Iris pigment epithelial cell (primary cell): ENCODE data around the gene C1QL1.

Experiments
- DNase-seq: peaks from one replicate; pipeline ENCODE4 v3.0.0-alpha.2; 2011; ENCODE audit warnings: low read depth

Gene C1QL1

GRCh38 chr17:44930667-44931066 is 37.4 kb downstream of the C1QL1 start:
- DNase-seq: no peak

DNA sequence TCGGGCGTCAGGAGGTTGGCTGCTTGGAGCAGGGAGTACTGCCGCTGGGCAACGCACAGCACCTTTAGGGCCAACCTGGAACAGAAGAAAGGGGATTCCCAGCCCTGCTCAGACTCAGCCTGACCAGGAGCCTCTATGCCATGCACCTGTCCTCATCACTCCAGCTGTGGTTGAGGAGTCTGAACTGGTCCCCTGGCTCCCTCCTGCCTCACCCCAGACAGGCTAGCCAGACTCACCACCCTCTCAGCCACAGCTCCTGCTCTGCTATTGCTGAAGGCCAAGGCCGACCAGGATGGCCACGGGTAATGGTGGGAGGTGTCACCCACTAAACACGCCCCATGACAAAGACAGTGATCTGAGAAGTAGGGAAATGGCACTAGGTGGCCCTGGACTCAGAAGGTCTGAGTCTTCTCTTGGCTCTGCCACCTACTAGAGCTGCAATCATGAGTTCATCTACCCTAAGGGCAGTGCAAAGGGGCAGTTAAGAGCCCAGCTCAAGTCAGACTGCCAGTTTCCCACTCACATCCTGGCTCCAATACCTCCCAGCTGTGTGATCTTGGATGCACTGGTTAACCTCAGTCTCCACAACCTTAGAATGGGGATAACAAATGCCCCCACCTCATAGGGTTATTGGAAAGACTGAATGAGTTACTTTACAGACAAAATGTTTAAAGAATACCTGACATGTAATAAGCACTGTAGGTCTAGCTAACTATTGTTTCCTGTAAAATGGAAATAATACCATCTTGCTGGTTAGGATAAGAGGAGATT is 39.0 kb downstream of the C1QL1 start:
- DNase-seq: no peak

GRCh38 chr17:44928136-44928535 is 40.0 kb downstream of the C1QL1 start:
- DNase-seq: no peak

GRCh38 chr17:44927696-44928095 is 40.4 kb downstream of the C1QL1 start:
- DNase-seq: no peak

DNA sequence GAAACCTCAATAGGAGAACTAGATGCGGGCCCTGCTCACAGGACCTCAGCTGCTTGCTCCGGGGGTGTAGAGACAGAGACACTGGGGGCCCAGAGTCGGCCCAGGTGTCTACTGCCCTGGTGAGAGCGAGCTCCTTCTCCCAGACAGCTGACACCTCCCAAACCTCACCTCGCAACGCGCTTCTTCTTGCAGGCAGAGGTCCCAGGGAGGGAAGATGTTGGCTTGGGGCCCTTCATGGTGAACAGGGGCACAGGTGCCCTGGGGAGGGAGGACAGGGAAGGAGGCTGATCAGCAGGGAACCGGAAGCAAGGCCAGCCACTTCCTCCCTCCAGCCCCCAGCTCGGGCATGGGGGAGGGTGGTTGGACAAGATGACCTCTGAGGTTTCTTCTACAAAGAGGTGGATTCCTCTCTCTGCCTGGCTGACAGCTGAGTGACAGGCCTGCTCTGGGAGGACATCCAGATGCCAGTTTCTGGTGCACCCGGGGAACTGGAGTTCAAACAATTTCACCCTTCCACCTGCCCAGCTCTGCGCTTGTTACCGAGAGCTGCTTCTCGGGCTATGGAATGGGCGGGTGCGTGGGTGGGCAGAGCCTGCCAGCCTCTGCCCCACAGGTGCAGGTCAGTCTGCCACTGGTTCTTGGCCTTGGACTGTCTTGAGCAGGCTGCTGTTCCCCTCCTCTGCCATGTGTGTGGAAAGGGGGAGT is 41.1 kb downstream of the C1QL1 start:
- no peak for DNase-seq

- DNase-seq: no peak
Measured at GRCh38 chr17:44925731-44926697, 42.1 kb downstream of the C1QL1 start.

DNA sequence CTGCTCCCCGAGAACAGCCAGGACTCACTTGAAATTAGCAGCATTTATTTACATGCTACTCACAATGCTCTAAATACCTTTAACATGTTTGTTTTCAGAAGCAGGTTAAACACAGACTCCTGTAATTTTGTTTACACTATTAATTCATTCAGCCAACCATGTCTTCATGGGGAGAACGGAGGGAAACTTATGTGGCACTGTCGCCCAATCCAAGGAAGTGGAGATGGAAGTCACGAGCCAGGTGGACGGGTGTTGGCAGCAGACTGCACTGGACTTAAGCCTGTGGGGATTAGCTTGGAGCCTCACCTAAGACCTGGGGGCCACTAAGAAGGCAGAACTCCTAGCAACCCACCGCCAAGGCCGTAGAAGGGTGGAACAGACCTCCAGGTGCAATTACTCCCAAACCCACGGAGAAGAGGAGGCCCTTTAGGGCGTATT is 44.0 kb downstream of the C1QL1 start:
- DNase-seq: no peak

- DNase-seq: no peak
Measured at GRCh38 chr17:44922746-44923470, 45.2 kb downstream of the C1QL1 start.

- no peak for DNase-seq
Measured at GRCh38 chr17:44922136-44922535, 46.0 kb downstream of the C1QL1 start.

DNA sequence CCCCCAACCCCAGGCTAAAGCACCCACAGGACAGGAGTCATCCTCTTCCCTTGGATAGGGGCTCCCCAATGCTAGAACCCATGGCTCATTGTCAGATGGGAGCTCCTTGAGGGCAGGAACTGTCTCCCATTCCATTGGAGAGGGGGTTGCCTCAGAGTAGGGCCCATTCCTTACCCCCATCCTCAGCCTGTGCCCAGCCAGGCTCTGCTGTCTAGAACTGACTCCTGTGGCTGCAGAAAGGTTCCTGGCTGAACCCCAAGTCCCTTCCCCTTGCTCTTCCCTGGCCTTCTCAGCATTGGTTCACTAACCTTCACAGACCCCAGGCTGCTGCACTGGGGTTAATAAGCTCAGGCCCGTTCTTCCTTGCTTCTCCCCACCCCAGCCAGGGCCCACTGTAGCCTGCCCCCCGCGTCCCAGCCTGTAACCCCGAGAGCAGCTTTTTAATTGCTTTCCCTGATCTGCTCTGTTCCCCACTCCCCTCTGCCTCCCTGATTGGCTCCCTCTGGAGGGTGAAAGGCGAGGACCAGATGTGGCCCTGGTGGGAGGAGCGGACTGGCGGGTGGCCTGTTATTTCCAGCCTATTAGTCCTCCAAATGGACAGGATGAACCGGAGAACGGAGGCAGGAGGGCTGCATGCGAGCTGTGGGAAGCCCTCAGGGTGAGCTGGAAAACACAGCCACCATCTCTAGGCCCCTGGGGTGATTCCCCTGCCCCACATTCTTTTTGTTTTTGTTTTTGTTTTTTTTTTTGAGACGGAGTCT is 46.8 kb downstream of the C1QL1 start:
- no peak for DNase-seq

- DNase-seq: no peak
Measured at GRCh38 chr17:44920565-44920940, 47.5 kb downstream of the C1QL1 start.

GRCh38 chr17:44919885-44920564 is 48.1 kb downstream of the C1QL1 start:
- peak; percentile 81 for DNase-seq

DNA sequence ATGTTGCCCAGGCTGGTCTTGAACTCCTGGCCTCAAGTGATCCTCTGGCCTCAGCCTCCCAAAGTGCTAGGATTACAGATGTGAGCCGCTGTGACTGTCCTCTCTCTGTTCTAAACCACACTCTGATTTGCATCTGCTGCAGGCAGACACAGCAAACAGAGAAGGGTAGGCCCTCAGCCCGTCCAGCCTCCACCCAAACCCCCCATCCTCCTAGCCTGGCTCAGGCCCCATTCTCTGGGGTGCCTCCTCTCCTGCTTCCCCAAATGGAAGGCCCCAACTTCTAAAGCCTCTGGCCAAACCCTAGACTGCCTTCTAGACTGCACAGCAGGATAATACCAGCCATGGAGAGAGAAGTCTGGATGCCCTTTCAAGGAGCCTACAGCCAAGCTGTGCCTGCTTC is 48.7 kb downstream of the C1QL1 start:
- DNase-seq: no peak

DNA sequence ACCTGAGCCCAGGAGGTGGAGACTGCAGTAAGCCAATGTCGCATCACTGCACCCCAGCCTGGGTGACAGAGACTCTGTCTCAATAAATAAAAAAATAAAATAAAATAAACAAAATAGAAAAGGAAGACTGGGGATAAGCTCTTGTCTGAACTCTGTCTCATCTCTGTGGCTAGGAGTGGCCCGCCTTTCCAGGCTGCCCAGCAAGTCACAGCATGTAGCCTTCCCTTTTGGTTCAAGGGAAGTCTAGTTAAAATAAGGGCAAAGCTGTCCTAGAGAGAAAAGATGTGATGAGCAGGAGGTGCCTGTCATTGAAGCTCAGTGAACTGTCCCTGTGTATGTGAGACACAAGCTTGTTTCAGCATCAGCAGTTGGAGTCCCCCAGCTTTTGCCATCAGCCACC is 50.1 kb downstream of the C1QL1 start:
- DNase-seq: no peak

- DNase-seq: no peak
Measured at GRCh38 chr17:44917456-44917855, 50.6 kb downstream of the C1QL1 start.

DNA sequence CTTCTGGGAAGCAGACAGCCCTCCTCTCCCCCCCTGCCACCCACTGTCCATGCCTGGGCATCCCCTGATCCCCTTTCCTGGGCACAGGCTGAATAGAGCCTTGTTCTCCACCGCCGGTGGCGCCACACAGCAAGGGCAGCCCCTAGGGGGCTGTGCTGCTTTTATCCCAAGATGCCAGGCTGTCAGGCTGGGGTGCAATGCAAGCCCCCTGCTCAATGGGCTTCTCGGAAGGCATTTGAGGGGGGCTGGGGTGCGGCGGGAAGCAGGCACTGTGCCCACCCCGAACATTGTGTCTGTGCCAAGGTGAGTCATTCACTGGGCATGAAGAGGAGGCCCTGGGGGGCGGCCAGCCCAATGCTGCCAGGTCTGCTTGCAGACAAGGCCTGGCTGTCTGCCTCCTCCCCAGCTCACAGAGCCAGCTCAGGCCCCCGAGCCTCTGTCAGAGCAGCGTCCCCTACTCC is 51.3 kb downstream of the C1QL1 start:
- no peak for DNase-seq

DNA sequence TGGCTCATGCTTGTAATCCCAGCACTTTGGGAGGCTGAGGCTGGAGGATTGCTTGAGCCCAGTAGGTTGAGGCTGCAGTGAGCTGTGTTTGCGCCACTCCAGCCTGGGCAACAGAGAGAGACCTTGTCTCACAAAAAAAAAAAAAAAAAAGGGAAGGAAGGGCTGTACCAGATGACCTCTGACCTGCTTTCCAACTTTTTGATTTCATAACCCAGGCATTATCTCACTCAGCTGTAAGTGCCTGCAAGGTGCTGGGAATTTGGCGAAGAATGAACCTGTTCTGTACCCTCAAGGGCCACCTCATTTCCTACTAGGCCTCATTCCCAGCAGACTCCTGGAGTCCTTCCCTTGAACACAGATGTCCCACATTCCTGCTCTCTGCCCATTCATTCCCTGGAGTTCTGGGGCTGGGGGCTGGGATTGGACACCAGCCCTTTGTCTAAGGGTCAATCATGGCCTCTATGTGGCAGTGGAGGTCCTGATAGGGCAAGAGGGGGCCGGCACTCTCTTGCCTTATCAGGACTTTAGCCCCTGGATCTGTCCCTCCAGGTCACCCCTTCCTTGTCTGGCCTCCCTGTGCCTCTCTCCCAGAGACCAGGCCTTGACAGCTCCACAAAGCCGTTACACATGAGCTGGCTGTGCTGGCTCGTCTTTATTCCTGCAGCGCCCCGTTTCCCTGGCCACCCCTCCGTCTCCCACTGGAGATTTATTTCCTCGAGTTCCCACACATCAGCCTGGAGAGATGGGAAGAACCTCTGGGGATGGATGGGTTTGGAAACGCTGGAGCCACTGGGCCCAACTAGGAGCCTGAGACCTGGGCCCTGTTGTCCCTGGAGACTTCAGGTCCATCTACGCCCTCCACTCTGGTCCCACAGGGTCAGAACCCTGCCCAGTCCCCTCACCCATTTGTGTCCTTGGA is 52.0 kb downstream of the C1QL1 start:
- no peak for DNase-seq

- no peak for DNase-seq
Measured at GRCh38 chr17:44915321-44915726, 52.8 kb downstream of the C1QL1 start, which contains the start of gene GFAP. TSS of gene GFAP (minus strand) at chr17:44915500. CDS start at chr17:44915486, 14 bp downstream.

DNA sequence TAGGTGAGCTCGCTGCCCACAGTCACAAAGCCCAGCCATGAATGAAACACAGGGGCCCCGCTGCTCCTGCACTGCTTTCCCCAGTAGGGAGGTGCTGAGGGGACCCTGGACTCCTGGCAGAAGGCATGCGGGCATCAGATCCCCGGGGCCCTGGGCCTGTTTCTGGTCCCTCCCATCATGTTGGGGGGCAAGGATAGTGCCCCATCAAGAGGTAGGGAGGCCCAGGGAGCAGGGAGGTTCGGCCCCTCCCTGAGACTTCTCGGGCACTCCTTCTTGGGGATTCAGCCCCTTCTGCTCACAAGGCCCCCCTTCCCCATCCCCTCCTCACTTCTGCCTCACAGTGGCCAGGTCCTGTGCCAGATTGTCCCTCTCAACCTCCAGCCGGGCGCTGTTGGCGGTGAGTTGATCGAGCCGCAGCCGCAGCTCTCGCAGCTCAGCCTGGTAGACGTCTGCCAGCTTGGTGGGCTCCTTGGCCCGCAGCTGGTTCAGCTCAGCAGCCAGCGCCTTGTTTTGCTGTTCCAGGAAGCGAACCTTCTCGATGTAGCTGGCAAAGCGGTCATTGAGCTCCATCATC is 53.3 kb downstream of the C1QL1 start:
- no peak for DNase-seq
